ENCODE measurements around the gene FDX2.
"Not testable (repeated sequence)": the region's sequence is repeated elsewhere in the genome, so short reads cannot be mapped to it uniquely, and the experiment has no call there.

FDX2 gene

DNA sequence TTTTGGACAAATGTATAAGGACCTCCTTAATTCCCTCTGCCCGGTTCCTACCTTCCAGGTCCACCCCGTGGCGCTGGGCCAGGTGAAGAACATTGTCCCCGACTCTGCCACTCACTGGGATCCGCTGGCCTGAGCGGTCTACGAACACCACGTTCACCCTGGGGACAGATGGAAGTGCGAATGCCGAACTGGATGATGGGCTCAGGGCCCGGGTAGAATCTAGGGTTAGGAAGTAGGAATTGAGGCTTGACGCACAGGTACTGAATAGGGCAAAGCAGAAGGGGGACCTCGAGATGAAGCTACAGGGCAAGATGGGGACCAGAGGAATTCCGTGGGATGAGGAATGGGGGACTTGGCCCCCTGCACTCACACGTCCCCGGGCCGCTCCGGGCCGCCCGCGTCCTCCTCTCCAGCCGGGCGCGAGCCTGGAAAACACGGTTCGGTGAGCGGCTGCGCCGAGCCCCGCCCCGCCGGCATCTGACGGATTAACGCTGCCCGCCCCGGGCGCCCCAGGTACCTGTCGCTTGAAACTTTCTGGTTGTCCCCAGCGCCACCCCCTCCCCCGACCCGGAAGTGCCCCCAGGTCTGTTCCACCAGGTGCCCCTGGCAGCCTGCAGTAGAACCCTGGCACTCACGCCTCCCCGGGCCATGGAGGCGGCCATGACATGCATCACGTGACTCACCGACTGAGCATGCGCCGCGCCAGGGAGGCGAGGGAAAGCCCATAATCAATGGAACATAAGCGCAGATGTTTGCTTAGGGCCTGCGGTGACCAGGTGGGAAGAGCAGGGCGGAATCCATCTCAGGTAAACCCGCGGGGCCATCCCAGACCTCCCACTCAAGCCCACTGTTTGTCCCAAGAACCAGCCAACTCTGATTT is at the start of gene FDX2:
FDX2 (minus strand) TSS at position 681 of the 880 bp plus-strand sequence; CDS start at position 662, 19 bp downstream.
- DNase-seq: peak; percentile 90

DNA sequence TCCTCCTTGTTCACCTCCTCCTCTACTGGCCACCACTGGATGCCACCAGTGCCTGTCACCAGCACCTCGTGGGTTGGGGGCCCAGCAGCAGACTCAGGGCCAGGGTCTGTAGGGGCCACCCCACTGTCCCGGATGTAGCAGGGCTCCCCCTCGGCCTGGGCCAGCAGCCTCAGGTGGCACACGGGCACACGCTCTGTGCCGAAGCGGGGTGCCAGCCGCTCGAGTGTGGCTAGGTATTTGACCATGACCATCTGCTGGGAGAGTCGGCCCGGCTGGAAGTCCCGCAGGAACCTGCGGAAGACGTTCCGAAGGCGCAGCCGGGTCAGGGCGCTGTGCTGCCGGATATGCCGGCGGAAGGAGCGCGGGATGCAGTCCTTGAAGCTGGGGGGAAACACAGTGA is 49.7 kb upstream of the FDX2 start:
- DNase-seq: no peak

DNA sequence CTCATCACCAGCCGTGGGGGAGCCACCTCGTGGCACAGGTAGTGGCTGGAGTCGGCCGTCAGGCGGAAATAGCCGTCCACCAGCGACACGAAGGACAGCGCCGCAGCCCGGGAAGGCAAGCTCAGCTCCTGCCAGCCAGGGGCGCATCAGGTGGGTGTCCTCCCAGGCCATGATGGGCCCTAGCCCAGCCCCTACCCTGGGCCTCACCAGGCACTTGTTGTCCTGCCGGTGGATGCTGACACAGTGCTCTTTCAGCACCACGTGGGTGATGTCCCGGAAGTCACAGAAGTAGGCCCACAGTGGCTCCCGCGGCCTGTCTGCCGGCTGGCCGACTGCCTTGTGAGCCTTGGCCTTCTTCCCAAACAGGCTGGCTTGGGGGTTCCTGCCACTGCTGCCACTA is 48.8 kb upstream of the FDX2 start:
- DNase-seq: peak; percentile 55

DNA sequence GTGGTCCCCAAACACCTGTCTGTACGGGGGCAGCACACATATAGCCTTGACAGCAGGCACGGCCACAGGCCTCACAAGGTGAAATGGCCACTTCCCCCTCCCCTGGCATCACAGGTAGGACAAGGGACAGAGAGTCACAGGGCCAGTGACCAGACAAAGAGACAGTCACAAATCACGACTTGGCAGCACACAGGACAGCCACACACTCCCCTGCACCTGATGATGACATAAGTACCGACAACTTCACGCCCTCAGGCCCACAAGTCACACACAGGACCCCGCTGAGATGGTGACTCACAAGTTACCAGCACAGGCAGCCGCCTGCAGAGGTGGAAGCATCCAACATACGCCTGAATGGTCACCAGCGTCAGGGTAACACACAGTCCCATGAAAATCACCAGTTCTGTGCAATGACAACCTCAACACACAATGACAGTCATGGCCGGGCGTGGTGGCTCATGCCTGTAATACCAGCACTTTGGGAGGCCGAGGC is 48.0 kb upstream of the FDX2 start:
- DNase-seq: no peak

DNA sequence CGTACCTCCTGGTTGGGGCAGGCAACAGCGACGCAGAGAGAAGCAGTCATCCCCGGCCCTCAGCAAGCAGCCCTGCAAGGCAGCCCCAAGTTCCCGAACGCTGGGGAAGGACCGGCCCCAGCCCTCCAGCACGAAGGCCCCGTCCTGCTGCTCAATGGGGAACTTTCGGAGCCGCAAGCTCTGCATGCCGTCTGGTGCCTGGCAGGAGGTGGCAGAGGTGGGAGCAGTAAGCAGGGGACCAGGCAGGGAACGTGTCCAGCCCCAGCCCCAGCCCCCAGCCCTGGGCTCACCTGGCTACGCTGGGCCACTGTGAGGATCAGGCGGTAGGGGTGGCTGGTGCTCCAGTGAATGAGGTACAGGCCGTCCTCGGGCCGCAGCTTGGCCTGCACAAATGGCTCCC is 46.4 kb upstream of the FDX2 start:
- DNase-seq: no peak

DNA sequence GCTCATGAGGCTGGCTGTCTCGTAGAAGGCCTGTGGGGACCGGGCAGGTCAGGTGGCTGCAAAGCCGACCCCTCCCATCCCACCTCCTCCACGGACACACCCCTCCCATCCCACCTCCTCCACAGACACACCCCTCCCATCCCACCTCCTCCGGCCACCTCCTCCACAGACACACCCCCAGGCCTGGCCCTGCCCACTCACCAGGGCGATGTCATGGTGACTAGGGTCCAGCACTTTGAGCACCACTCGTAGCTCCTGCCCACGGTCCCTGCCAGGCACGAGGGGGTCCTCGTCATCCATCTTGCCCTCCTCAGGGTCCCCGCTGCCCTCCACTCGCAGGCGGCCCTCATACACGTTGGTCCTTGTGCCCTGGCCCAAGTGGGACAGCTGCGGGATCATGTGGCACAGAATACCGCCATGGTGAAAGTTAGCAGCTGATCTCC is 45.8 kb upstream of the FDX2 start:
- DNase-seq: no peak

DNA sequence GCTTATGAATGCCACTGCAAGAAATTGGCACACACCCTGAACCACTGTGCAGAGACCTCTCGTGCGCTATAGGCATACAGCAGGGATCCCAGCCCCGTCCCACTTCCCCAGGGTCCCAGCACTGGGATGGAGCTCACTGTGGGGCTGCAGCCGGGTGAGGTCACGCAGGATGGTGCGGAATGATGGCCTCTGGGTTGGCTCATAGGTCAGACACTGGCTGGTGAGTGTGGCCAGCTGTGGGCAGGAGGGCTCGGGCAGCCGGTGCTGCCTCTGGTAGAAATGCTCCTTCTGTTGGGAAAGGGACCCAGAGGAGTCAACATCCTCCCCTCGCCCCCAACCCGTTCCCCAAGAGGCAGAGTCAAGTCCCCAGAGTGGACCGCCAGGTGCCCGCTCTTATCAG is 40.6 kb upstream of the FDX2 start:
- DNase-seq: no peak

DNA sequence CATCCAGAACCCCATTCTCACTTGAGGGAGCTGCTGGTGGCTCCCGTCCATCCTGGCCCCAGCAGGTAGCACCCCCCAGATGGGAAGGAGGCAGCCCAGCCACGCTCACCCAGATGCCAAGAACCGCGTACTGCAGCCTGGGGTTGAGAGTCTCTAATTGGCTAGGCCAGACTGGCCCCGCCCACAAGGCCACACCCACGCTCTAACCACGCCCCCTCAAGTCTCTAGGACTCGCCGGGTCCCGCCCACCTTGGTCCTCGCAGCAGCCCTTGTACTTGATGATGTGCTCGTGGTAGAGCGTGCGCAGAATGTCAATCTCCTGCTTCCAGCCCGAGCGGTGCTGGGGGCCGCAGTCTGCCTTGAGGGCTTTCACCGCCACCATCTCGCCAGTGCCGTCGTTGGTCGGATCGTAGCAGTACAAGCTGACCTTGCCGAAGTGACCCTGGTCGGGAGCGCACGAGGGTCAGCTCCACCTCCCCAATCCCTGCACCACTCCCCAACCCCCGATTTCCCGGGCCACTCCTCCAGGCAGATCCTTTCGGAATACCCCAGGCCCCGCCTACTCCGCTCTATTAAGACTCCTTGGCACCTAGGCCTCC is 38.1 kb upstream of the FDX2 start:
- no peak for DNase-seq

DNA sequence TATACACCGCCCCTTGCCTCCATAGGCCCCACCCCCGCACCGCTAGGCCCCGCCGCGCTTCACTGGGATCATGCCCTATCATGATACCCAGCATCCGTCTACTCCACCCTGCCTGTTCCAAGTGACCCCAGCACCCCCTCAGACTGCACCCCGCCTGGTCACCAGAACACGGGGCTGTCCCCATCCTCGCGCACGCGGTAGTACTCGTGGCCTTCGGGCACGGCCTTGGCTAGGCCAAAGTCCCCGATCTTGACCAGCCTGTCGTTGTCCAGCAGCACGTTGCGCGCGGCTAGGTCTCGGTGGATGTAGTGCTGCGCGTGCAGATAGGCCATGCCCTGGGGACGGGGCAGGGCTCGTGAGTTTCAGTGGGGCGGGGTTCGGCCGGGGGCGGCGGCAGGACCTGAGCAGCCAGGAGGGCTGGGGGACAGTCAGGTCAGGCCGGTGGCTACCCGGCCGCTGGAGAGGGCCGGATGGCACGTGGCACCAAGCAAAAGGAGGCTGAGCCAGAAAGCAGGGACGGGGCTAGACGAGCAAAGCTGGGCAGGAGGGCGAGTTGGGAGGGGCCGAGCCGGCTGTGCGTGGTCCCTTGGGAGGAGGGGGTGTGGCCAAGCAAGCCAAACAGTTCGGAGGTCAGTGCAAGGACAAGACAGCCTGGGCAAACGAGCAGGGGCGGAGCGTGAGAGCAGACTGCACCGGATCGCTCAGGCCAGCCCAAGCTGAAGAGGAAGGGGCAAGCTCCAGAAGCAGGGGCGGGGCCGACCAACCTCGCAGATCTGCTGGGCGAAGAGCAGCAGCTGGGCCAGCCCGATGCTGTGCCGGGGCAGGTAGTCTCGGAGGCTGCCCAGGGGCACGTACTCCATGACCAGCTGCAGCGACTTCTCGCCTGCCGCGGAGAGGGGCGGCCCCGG is 37.2 kb upstream of the FDX2 start:
- DNase-seq: no peak

DNA sequence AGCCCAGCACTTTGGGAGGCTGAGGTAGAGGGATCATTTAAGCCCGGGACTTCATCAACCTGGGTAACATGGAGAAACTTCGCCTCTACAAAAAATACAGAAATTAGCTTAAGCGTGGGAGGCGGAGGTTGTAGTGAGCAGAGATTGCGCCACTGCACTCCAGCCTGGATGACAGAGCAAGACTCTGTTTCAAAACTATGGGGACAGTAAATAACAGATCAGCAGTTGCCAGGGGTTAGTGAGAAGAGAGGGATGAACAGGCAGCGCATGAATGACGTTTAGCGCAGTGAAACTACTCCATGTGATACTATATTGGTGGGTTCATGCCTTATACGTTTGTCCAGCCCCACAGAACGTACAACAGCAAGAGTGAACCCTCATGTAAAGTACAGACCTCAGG is 30.7 kb upstream of the FDX2 start:
- no peak for DNase-seq

DNA sequence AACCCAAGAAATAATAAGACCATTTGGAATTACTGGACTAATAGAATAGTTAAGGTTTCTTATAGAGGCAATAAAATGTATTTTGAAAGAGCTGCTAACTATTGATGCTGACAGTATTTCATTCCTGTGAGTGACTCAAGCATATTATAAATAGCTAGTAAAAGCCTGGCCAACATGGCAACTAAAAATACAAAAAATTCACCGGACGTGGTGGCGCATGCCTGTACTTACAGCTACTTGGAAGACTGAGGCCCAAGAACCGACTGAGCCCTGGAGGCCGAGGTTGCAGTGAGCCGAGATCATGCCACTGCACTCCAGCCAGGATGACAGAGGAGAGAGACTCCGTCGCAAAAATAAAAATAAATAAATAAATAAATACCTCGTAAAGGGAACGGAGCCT is 29.0 kb upstream of the FDX2 start:
- no peak for DNase-seq

DNA sequence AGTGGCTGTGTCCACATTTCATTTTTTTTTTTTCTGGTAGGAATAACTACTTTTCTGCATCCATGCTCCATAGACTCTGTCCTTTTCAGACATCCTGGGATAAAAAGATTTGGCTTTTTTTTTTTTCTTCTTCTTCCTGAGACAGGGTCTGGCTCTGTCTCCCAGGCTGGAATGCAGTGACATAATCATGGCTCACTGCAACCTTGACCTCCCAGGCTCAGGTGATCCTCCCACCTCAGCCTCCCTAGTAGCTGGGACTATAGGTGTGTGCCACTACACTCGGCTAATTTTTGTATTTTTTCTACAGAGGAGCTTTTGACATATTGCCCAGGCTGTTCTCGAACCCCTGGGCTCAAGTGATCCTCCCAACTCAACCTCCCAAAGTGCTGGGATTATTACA is 27.7 kb upstream of the FDX2 start:
- DNase-seq: no peak

DNA sequence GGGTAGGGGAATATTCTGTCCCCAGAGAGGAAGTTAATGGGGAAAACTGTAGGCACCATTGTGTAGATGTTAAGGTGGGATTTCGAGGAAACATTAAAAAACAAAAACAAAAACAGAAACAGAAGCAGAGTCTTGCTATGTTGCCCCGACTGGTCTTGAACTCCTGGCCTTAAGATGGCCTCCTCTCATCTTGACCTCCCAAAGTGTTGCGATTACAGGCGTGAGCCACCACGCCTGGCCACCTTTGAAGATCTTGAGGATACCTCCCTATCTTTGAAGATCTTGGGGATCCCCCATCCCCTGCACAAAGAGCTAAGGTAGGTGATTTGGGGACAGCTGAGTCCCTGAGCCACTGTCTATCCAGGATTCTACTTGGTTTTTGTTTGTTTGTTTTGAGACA is 24.2 kb upstream of the FDX2 start:
- DNase-seq: no peak

DNA sequence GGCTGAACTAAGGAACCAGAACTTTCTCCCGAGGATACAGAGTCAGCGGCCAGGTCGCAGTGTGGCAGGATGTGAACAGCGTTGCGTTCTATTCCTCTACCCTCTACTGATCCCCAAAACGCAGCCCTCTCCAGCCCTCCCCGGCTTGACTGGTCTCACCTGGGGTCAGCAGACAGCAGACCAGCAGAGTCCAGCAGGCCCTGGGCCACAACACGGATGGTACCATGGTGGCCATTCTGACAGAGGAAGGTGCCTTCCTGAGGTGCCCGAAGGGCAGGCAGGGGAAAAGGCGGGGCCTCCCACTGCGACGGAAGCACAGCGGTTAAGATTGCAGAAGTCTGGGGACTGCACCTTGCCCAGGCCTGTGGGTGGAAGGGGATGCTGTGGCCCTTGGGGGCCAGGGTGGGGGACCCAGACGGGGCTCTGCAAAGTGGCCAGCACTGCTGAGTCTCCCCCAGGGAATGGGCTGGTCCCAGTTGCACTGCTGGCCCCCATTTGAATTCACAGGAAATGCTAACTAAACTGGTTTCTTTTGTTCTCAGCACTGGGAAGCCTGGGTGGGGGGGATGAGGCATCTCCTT is 23.7 kb upstream of the FDX2 start, which contains the start of gene ICAM3:
ICAM3 (minus strand) TSS at position 245 of the 581 bp plus-strand sequence; CDS start at position 235, 10 bp downstream.
- DNase-seq: no peak

DNA sequence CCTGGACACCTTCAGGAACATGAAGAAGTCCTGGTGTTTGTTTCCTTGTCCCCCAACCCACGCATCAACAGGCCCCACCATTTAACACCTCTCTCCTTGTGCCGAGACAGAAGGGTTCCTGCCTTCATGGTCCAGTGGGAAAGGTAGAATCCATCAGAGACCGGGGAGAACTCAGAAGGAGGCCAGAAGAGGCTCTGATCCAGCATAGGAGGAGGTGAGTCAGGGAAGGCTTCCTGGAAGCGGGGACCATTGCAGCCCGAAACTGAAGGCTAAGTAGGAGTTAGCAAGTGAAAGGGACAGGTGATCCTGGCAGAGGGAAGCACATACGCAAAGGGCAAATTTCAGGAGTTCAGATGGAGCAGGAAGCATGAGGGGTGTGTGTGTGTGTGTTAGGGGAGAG is 23.1 kb upstream of the FDX2 start:
- DNase-seq: no peak

DNA sequence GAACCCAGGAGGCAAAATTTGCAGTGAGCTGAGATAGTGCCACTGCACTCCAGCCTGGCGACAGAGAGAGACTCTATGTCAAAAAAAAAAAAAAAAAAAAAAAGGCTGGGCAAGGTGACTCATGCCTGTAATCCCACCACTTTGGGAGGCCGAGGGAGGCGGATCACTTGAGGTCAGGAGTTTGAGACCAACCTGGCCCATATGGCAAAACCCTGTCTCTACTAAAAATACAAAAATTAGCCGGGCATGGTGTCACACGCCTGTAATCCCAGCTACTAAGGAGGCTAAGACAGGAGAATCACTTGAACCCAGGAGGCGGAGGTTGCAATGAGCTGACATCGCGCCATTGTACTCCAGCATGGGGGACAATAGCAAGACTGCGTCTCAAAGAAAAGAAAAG is 20.9 kb upstream of the FDX2 start:
- DNase-seq: not testable (repeated sequence)

DNA sequence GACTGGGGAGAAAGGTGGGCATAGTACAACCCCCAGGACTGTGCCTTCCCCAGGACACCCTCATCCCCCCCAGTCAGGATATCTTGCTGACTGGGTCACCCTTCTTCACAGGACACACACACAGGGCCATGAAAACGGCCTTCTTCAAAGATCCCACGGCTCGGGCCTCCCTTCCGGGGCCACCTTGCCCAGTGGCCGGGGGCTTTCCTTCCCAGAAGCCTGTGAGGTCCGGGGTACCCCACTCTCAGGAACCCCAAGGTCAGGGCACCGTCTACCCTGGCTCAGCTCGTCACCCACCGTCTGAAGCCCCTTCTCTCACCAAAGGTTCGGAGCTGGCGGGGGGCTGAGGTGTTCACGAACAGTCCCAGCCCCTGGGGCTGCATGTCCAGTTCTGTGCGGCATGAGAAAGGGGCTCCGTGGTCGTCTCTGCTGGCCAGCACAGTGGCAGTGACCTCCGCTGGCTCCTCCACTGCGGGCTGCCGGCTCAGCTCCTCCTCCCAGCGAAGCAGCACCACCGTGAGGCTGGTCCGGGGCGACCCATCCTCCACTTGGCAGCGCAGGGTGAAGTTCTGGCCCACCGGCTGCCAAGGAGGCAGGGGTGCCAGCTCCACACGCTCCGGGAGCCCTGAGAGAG is 19.7 kb upstream of the FDX2 start:
- no peak for DNase-seq

DNA sequence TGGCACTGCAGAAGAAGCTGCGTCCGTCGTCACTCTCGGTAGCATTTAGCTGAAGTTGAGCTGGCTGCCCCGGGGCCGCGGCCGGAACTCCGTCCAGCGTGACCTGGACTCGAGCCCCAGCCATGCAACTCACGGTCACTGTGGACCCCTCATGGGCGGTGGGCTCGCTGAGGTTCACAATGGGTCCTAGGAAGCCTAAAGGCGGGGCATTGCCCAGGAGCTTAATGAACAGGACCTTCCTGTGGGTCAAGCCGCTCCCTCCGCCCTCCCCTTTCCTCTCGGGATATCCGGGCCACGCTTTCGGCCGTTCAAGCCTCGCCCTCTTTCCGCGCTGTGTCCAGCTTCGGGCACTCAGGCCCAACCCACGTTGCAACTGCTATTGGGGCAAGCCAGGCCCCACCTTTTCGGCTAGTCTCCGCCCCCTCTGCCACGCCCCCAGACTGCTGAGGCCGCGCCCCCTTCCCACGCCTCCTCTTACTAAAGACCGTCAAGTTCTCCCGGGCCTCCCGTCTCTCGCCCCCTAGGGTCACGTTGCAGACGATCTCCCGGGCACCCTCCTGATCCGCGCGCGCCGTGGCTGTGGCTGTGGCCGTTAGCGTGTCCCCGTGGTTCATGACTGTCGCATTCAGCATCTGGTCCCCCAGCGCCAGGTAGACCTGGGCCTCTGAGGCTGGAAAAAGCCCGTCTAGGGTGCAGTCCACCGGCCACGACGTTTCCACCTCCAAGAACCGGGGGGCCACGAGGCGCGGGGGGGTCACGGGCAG is 19.0 kb upstream of the FDX2 start:
- DNase-seq: peak; percentile 52

DNA sequence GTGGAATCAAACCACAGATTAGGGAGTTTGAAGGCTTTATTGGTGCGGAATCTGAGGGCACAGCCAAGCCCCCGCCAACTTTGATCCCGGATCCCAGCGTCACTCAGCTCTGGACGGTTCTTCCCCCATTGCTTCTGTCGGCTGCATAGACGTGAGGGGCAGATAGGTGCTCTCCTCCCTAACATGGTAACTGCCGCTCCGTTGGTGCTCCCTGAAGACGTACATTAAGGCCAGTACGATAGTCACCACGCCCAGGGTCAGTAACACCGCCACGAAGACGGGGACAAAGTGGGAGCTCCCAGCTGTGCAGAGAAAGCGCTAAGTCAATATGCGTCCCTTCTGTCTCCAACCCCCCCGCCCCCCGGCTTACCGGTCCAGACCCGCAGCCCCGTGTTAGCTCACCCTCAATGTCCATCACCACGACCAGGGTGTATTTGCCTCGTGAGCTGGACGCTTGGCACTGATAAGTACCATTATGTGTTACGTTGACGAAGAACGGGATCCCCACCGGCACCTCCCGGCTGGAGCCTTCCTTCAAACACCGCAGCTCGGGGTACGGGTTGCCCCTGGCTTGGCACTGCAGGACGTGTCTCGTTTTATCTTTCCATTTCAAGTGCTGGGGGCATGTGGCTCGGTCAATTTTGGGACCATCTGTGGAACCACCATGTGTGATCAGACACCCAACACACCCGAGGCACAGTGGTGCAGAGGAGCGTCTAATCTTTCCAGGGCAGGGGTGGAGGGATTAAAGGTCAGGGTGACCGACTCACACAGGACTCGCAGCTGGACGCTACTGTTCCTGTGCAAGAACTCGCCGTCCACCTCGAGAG is 18.2 kb upstream of the FDX2 start:
- DNase-seq: no peak

DNA sequence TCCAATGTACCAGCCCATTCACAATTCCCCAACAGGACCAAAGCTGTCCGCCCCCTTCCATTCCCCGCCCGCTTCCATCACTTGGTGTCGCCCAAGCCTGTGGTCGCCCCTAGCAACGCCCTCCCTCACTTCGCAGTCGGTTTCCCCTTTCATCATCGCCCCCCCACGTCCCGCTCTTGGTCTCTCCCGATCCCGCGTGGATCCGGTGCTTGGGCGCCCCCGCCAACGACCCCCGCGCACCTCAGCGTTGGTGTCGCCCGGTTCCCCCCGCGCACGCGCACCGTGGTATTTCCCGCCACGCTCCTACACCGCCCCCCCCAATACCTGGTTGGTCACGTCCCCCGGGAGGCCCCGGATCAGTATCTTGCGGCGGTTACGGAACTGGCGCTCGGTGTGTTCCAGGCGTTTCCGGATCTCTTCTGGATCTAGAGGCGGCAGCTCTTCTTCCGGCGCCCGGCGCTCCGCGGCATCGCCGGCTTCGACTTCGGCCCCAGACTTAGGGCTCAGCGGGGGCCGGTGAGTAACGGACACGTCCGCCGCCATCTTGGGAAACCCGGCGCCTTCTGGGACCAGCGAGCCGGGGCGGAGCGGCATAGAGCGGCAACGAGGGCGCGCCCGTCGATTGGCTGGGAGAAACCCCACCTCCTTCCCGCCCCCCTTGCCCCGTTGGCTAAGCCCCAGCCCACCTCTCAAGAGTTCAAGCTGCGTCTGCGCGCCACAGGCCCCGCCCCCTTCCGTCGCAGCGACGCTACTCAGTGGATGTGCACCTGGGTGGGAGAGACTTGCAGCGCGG is 17.3 kb upstream of the FDX2 start, which contains the start of gene RAVER1:
RAVER1 (minus strand) TSS at position 565 of the 793 bp plus-strand sequence; CDS start at position 543, 22 bp downstream.
- peak; percentile 98 for DNase-seq
